Medulla oblongata (tissue), 1 donor: Measurements from ENCODE around the gene MPHOSPH6.
"Not testable (repeated sequence)": the region's sequence is repeated elsewhere in the genome, so short reads cannot be mapped to it uniquely, and the experiment has no call there.

Experiments
- DNase-seq: peaks from one replicate; pipeline ENCODE4 v3.0.0-alpha.2; 2015; ENCODE audit errors: extremely low spot score

Gene MPHOSPH6

GRCh38 chr16:82175627-82176026 is 5.6 kb upstream of the MPHOSPH6 start:
- DNase-seq: no peak

GRCh38 chr16:82167670-82168069 is 2.4 kb downstream of the MPHOSPH6 start:
- DNase-seq: no peak

GRCh38 chr16:82160226-82160625 is 9.8 kb downstream of the MPHOSPH6 start:
- DNase-seq: no peak

- DNase-seq: no peak
These were observed 12.2 kb downstream of the MPHOSPH6 start for GRCh38 chr16:82157836-82158235.

- no peak for DNase-seq
These were observed 12.6 kb downstream of the MPHOSPH6 start for GRCh38 chr16:82157534-82157812.

GRCh38 chr16:82156761-82157533 is 13.1 kb downstream of the MPHOSPH6 start:
- no peak for DNase-seq

GRCh38 chr16:82152641-82153112 is 17.3 kb downstream of the MPHOSPH6 start:
- DNase-seq: no peak

- DNase-seq: no peak
These were observed 17.8 kb downstream of the MPHOSPH6 start for GRCh38 chr16:82152196-82152595.

GRCh38 chr16:82150549-82150948 is 19.5 kb downstream of the MPHOSPH6 start:
- no peak for DNase-seq

GRCh38 chr16:82149536-82149935 is 20.5 kb downstream of the MPHOSPH6 start:
- DNase-seq: no peak

- no peak for DNase-seq
These were observed 22.5 kb downstream of the MPHOSPH6 start for GRCh38 chr16:82147546-82147945.

GRCh38 chr16:82146957-82147356 is 23.1 kb downstream of the MPHOSPH6 start:
- peak; percentile 92 for DNase-seq

GRCh38 chr16:82146556-82146955 is 23.5 kb downstream of the MPHOSPH6 start:
- DNase-seq: no peak

- not testable (repeated sequence) for DNase-seq
These were observed 30.8 kb downstream of the MPHOSPH6 start for GRCh38 chr16:82139286-82139571.

GRCh38 chr16:82138478-82139285 is 31.3 kb downstream of the MPHOSPH6 start:
- no peak for DNase-seq

- no peak for DNase-seq
These were observed 32.2 kb downstream of the MPHOSPH6 start for GRCh38 chr16:82137822-82138167.

GRCh38 chr16:82136956-82137821 is 32.8 kb downstream of the MPHOSPH6 start:
- DNase-seq: no peak

GRCh38 chr16:82135844-82136243 is 34.2 kb downstream of the MPHOSPH6 start:
- DNase-seq: no peak

GRCh38 chr16:82134846-82135245 is 35.2 kb downstream of the MPHOSPH6 start:
- DNase-seq: no peak

GRCh38 chr16:82133798-82134197 is 36.2 kb downstream of the MPHOSPH6 start:
- DNase-seq: no peak

- DNase-seq: no peak
These were observed 40.1 kb downstream of the MPHOSPH6 start for GRCh38 chr16:82129881-82130280.

- DNase-seq: no peak
These were observed 45.4 kb downstream of the MPHOSPH6 start for GRCh38 chr16:82124651-82125050.

- DNase-seq: no peak
These were observed 50.6 kb downstream of the MPHOSPH6 start for GRCh38 chr16:82119405-82119804.
